ENCODE results near the gene LDB2. TPM values are rescaled to one million over a fixed set of nuclear protein-coding genes. Genes with fewer than 3 reads are reported as not detected.

LDB2 gene
- total RNA-seq, 1 donor from 2014 or later = 69.8 TPM

- DNase-seq (ENCODE audit: extremely low read depth, low read depth, low spot score) = no peak
Measured at GRCh38 chr4:16760617-16761363, 137.7 kb downstream of the LDB2 start.

DNA sequence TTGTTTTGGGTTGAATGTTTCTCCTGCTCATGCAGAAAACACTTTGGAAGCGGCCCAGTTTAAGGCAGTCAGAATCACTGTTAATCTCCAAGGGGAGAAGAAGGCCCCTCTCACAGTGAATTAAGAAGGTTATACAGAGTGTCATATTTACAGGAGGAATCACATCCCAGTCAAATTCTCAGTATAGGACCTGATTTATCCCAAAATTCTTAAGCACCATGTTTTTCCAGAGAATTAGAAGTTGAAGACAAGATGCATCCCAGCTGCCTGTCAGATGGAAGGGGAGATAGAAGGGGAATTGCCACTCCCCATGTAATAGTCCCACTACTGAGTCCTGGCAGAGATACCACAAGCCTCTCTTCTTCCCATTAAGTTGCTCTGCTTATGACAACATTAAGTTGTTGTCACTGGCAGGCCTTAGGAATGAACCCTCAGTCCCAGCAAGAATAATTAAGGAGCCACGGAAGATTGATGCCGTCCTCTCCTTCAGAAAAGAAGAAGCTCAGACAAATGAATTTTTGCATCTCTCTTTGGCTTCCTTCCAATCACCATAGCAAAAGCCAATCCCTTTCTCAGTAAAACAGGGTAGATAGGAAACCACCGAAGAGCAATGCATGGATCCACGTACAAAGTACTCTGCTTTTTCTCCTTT, 138.4 kb downstream of the LDB2 start:
- DNase-seq (ENCODE audit: extremely low read depth, low read depth, low spot score) = no peak

- no peak for DNase-seq (ENCODE audit: extremely low read depth, low read depth, low spot score)
Measured at GRCh38 chr4:16758816-16759215, 139.6 kb downstream of the LDB2 start.

DNA sequence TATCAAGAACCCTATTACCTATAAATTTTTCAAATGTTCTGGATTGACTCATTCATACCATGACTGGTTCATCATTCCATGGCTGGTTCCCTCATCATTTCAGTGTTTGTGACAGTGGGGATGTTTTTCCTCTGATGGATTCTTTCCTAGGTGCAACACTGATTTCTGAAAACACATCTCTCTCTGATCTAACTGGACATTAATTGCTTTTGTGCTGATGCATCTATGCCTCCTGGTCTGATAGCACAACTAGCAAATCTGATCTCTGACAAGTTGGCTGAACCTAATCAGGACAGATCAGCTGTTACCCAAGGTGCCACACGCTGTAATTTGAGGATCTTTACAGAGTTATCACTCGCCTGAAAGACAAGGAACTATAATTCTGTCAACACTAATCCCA, 140.2 kb downstream of the LDB2 start:
- no peak for DNase-seq (ENCODE audit: extremely low read depth, low read depth, low spot score)

DNA sequence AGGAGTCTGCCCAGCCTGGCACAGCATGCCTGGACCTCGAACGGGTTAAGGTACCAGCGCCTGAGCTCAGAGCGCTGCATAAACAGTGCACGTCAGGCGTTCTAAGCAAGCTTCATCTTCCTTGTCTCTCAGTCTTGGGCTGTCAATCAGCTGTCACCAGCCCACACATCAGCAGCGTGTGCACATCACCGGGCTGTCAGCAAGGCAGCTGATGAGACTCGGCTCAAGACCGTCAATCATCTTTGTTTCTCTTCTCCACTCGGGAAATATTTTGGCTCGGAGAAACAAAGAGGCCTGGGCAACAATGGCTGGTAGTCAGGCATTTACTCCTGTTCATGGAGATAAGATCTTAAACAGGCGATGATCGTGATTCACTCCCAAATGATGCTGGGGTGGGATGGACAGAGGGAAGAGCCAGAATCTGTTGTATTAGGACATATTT, 141.3 kb downstream of the LDB2 start:
- no peak for DNase-seq (ENCODE audit: extremely low read depth, low read depth, low spot score)

DNA sequence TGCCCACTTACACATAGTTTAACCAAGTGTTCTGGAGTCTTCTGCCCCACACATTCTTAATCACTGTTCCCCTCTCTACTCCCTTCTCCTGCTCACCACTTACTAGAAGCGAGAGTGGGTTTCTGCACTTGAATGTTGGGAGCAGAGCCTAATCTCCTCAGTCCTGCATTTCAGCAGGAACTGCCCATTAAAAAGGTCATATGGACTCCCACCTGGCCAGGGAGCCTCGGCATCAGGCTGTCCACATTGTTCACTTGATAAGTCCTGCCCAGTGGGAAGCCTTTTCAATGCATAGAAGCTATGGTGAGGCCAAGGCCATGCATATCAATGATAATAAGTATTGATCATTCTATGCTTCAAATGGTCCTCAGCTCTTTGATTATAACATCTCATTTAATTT, 144.3 kb downstream of the LDB2 start:
- no peak for DNase-seq (ENCODE audit: extremely low read depth, low read depth, low spot score)

- no peak for DNase-seq (ENCODE audit: extremely low read depth, low read depth, low spot score)
Measured at GRCh38 chr4:16752150-16752549, 146.3 kb downstream of the LDB2 start.

GRCh38 chr4:16750882-16751642, 147.4 kb downstream of the LDB2 start:
- DNase-seq (ENCODE audit: extremely low read depth, low read depth, low spot score) = no peak

GRCh38 chr4:16750216-16750615, 148.2 kb downstream of the LDB2 start:
- DNase-seq (ENCODE audit: extremely low read depth, low read depth, low spot score) = no peak

DNA sequence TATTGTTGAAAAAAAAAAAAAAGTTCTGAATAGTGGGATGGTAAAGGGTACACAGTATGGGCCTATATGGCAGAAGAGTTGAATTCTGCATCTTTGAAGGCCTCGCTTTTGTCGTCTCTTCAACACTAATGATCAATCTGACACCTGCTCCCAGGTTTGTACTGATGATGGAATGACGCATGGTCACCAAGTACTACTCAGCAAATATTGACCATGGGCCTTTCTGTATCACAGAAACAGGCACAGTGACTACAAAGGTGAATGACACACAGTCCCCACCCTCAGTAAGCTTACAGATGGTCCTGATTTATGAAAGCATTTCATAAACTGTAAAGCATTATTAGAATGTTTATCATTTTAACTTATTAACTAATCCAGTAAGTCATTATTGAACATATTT, 152.6 kb downstream of the LDB2 start:
- no peak for DNase-seq (ENCODE audit: extremely low read depth, low read depth, low spot score)

DNA sequence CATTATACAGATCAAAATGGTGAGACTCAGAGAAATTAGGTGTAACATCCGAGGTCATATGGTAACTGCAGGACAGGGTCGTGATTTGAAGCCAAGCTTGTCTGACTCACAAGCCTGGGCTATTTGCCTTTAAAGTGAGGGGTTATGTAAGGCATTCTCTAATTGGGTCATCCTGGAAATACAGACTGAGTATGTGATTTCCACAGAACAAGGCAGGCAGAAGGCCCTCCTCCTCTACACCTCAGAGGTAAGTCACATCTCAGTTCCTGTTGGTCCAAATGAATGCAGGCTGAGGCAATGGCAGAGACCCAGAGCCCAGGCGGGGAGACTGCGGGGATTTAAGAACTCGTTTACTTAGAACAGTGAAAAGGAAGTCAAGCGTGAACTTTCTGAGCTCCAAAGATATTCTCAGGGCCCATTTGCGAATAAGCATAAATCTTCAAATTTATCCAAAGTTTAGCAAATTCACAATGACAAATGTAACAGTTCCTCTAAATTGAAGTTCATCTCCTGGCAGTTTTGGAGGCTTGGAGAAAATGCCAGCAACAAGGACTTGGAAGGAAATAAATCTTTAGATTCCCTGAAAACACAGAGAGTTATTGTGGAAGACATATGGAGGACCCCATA, 153.3 kb downstream of the LDB2 start:
- DNase-seq (ENCODE audit: extremely low read depth, low read depth, low spot score) = no peak

DNA sequence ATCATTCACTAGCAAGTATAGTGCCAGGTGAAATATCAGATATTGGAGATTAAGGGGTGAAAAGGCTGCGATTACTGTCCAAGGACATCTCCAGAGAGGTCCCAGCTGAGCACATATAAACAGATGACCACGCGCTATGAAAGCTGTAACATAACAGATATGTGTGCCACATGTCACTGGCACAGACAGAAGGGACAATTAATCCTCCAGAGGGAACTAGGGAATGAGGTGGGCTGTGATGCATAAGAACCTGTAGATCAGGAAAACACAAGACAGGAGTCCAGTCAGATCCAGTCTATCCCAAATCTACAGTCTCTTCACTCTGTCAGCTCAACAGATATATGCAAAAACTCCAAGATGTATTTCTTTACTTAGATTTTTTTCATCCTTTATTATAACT, 157.2 kb downstream of the LDB2 start:
- DNase-seq (ENCODE audit: extremely low read depth, low read depth, low spot score) = no peak

DNA sequence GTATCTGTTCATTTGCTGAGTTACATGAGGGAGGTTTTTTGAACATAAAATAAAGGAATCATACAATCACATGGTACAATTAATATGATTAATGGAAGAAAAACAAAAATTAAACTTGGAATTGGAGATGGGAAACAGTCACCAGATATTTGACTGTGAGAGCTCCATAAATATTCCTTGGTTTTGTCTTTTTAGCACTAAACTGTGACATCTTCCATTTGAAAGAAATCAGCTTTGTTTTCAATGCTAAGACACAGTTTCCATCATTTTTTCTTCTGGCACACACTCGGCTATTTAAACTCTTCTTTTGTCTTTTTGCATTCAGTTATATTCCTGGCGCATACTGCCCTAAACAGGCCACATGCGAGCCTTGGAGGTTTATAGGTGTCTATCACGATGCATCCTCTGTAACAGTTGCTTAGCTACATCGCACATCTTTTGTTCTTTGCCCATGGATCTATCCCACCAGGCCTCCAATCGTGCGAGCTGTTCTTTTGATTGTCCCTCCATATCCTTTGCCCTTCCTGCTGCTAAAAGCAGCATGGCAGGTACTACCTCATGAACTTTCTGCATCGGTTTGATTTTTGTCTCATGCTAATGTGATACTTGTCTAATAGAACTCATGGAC, 158.3 kb downstream of the LDB2 start:
- DNase-seq (ENCODE audit: extremely low read depth, low read depth, low spot score) = no peak

DNA sequence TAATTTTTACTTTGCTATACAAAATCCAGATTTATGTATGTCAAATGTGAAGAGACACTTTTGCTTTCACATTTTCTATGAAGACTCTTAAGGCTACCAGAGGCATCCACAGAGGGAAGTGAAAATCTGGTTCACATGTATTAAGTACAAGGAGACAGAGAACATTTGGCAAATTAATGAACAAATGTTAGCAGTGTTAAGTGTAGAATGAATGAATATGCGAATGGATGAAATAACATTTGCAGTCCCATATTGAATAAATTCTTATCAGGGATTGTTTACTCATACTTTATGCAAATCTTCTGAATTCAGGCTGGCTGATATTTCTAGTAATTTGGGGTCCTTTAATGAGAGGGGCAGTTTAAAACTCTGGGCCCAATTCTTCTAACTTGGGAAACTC, 159.9 kb downstream of the LDB2 start:
- no peak for DNase-seq (ENCODE audit: extremely low read depth, low read depth, low spot score)

GRCh38 chr4:16733509-16733908, 164.9 kb downstream of the LDB2 start:
- DNase-seq (ENCODE audit: extremely low read depth, low read depth, low spot score) = no peak

DNA sequence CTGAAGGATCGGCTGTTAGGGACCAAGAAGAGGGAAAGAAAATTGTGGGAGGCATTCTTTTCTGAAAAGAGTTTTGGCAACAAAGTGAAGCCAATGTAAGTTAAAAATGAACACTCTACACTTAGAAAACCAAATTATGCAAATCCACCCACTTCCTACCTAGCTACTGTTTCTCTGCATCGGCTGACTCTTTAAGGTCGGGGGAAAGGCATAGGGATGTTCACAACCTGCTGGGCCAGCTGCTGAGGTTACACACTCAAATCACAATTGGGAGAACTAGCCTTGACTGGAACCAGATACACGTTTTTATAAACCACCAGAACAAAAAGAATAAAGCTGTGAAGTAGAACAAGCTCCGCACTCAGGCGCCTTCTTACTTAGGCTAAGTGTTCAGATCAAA, 165.7 kb downstream of the LDB2 start:
- DNase-seq (ENCODE audit: extremely low read depth, low read depth, low spot score) = no peak

- no peak for DNase-seq (ENCODE audit: extremely low read depth, low read depth, low spot score)
Measured at GRCh38 chr4:16731776-16732380, 166.6 kb downstream of the LDB2 start.

DNA sequence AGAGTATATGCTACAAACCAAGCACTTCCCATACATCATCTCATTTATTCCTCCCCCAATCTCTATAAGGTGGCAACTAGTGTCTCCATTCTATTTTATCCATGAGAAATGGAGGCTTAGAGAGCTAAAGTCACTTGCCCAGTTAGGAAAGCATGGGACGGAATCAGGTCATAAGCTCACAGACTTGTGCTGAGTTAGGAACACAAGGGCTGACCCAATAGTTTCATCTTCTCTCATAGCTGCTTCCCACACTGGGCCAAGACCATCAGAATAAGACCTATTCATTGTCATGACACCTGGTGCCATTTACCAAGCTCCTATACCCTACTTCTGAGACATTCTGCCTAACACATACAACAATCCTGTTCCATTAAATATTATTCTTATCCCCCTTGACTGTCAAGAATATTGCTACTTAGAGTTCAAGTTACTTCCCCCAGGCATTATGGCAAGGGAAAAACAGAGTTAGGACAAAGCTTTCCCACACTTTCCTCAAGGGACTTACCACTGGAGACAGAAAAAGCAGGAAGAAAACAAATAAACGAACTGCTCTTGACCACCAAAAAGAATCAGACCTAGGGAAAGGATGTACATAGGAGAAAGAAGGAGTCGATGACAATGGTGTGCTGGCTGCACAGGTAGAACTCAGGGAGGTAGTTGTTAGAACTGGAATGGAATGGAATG, 167.8 kb downstream of the LDB2 start:
- DNase-seq (ENCODE audit: extremely low read depth, low read depth, low spot score) = no peak

- no peak for DNase-seq (ENCODE audit: extremely low read depth, low read depth, low spot score)
Measured at GRCh38 chr4:16729336-16729735, 169.1 kb downstream of the LDB2 start.

DNA sequence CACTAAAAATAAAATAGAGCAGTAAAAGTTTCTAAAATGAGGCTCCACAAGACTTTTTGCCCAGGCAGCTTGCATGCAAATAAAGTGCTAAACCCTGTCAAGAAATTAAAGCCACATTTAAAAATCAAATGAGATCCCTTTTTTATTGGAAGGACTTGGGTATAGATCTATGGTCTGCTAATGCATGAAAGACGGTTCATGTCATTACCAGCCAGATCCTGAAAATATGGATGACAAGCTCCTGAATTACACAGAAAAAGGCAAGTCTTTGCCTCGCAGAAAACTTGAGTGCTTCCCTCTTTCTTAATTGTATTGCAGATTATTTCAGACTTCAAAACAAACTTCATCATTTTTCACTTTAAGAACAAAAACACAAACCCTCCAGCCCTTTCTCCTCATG, 169.6 kb downstream of the LDB2 start:
- DNase-seq (ENCODE audit: extremely low read depth, low read depth, low spot score) = no peak
